ENCODE data around the gene TSHZ2. TPM values are rescaled to one million over a fixed set of nuclear protein-coding genes. Genes with fewer than 3 reads are reported as not detected.

The TSHZ2 gene
- total RNA-seq, 1 donor from 2014 or later, result 12.6 TPM

GRCh38 chr20:53138454-53139262, 166.5 kb downstream of the TSHZ2 start:
- no peaks in the 10 kb centered on the region for H3K27me3 ChIP-seq (ENCODE audit: low read depth)
- no peaks in the 10 kb centered on the region for H3K4me1 ChIP-seq
- no peaks in the 10 kb centered on the region for H3K36me3 ChIP-seq
- no peaks in the 10 kb centered on the region for H3K9me3 ChIP-seq
- H3K4me3 ChIP-seq, result no peak overlapping the region
- no peak for TF ChIP-seq CTCF (IDR thresholded peaks at IDR 0.05)
- DNase-seq, result no peak
- intact Hi-C loops (cut with DNase I), result no loop called here
- ATAC-seq, result no peak
- no peak overlapping the region for H3K27ac ChIP-seq

- intact Hi-C loops (cut with DNase I), result no loop called here
- Histone ChIP-seq H3K9me3 (no peaks in the 10 kb centered on the region), H3K27ac (no peak overlapping the region), H3K27me3 (ENCODE audit: low read depth) (no peaks in the 10 kb centered on the region), H3K4me1 (no peaks in the 10 kb centered on the region), H3K4me3 (no peak overlapping the region), H3K36me3 (no peaks in the 10 kb centered on the region)
- no peak for TF ChIP-seq CTCF (IDR thresholded peaks at IDR 0.05)
- ATAC-seq (no peak), DNase-seq (no peak)
Measured at GRCh38 chr20:53141201-53142050, 169.3 kb downstream of the TSHZ2 start.

GRCh38 chr20:53142225-53143127, 170.3 kb downstream of the TSHZ2 start:
- H3K27ac ChIP-seq, result no peak overlapping the region
- DNase-seq (no peak), ATAC-seq (no peak)
- intact Hi-C loops (cut with DNase I), result no loop called here
- H3K27me3 ChIP-seq (ENCODE audit: low read depth), result no peaks in the 10 kb centered on the region
- H3K4me3 ChIP-seq, result no peak overlapping the region
- no peaks in the 10 kb centered on the region for H3K4me1 ChIP-seq
- no peak for TF ChIP-seq CTCF (IDR thresholded peaks at IDR 0.05)
- no peaks in the 10 kb centered on the region for H3K9me3 ChIP-seq
- no peaks in the 10 kb centered on the region for H3K36me3 ChIP-seq

GRCh38 chr20:53146201-53146891, 174.2 kb downstream of the TSHZ2 start:
- Histone ChIP-seq H3K9me3 (no peaks in the 10 kb centered on the region), H3K36me3 (no peaks in the 10 kb centered on the region), H3K4me3 (no peak overlapping the region), H3K4me1 (no peaks in the 10 kb centered on the region), H3K27ac (no peak overlapping the region), H3K27me3 (ENCODE audit: low read depth) (no peaks in the 10 kb centered on the region)
- intact Hi-C loops (cut with DNase I), result no loop called here
- DNase-seq (no peak), ATAC-seq (no peak)
- TF ChIP-seq CTCF (IDR thresholded peaks at IDR 0.05), result no peak

DNA sequence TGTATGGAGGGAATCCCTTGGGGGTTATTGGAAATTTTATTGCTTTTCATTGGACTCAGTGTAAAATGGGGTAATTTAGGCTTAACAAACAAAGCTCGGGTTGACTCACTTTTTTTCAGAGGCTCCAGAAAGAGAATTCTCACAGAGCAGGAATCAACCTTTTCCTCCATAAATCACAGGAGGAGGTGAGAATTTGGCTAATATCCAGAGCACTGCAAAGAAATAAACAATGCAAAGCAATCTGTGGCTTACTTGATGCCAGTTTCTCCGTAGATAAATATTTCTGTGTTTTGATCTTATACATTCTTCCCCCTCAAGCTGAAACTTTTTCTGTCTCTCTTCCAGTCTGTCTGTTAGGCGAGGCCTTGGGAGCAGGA, 176.6 kb downstream of the TSHZ2 start:
- no peaks in the 10 kb centered on the region for H3K36me3 ChIP-seq
- DNase-seq (no peak), ATAC-seq (no peak)
- H3K4me1 ChIP-seq, result no peaks in the 10 kb centered on the region
- no peak overlapping the region for H3K27ac ChIP-seq
- intact Hi-C loops (cut with DNase I), result no loop called here
- H3K9me3 ChIP-seq, result no peaks in the 10 kb centered on the region
- H3K27me3 ChIP-seq (ENCODE audit: low read depth), result no peaks in the 10 kb centered on the region
- TF ChIP-seq CTCF (IDR thresholded peaks at IDR 0.05), result no peak
- H3K4me3 ChIP-seq, result no peak overlapping the region
